ENCODE results near the gene FHL1. TPM values are rescaled to one million over a fixed set of nuclear protein-coding genes. Genes with fewer than 3 reads are reported as not detected.

Gene FHL1
- total RNA-seq, 2 donors from 2014 or later: 1,036 to 1,050 TPM

GRCh38 chrX:136171420-136171819, 24.1 kb downstream of the FHL1 start:
- DNase-seq (ENCODE audit: low spot score): no peak
- intact Hi-C loops (cut with DNase I): loop anchor here in 1 of 2 donors (5.0 kb wide), 1 partner anchor 36 kb away; no protein-coding TSS in a partner anchor

- DNase-seq (ENCODE audit: low spot score): no peak
- intact Hi-C loops (cut with DNase I): loop anchor here in 1 of 2 donors (5.0 kb wide), 1 partner anchor 481 kb away; no protein-coding TSS in a partner anchor
Measured at GRCh38 chrX:136176399-136176825, 29.1 kb downstream of the FHL1 start.

GRCh38 chrX:136179133-136179532, 31.8 kb downstream of the FHL1 start:
- intact Hi-C loops (cut with DNase I): loop anchor here in 1 of 2 donors (1.0 to 5.0 kb wide), 2 partner anchors 12 to 478 kb away; no protein-coding TSS in a partner anchor
- no peak for DNase-seq (ENCODE audit: low spot score)

- intact Hi-C loops (cut with DNase I): no loop called here
- no peak for DNase-seq (ENCODE audit: low spot score)
Measured at GRCh38 chrX:136182414-136182813, 35.1 kb downstream of the FHL1 start.

- DNase-seq (ENCODE audit: low spot score): no peak
- intact Hi-C loops (cut with DNase I): no loop called here
Measured at GRCh38 chrX:136183172-136183571, 35.8 kb downstream of the FHL1 start.

GRCh38 chrX:136183917-136184316, 36.6 kb downstream of the FHL1 start:
- intact Hi-C loops (cut with DNase I): no loop called here
- no peak for DNase-seq (ENCODE audit: low spot score)

- intact Hi-C loops (cut with DNase I): no loop called here
- DNase-seq (ENCODE audit: low spot score): no peak
Measured at GRCh38 chrX:136185401-136186022, 38.2 kb downstream of the FHL1 start.

- intact Hi-C loops (cut with DNase I): no loop called here
- DNase-seq (ENCODE audit: low spot score): no peak
Measured at GRCh38 chrX:136186023-136186413, 38.7 kb downstream of the FHL1 start.

- intact Hi-C loops (cut with DNase I): no loop called here
Measured at GRCh38 chrX:136189222-136189621, 41.9 kb downstream of the FHL1 start.

GRCh38 chrX:136190038-136190713, 42.8 kb downstream of the FHL1 start:
- DNase-seq (ENCODE audit: low spot score): no peak
- intact Hi-C loops (cut with DNase I): no loop called here

More at GRCh38 chrX:136189222-136189621, 41.9 kb downstream of the FHL1 start:
- no peak for DNase-seq (ENCODE audit: low spot score)

- DNase-seq (ENCODE audit: low spot score): no peak
- intact Hi-C loops (cut with DNase I): loop anchor here in 1 of 2 donors (1.0 kb wide), 1 partner anchor 12 kb away; no protein-coding TSS in a partner anchor
Measured at GRCh38 chrX:136191171-136191570, 43.8 kb downstream of the FHL1 start.

GRCh38 chrX:136192135-136192534, 44.8 kb downstream of the FHL1 start:
- DNase-seq (ENCODE audit: low spot score): no peak
- intact Hi-C loops (cut with DNase I): no loop called here

- intact Hi-C loops (cut with DNase I): no loop called here
- DNase-seq (ENCODE audit: low spot score): no peak
Measured at GRCh38 chrX:136192839-136193414, 45.6 kb downstream of the FHL1 start.

GRCh38 chrX:136193771-136194170, 46.4 kb downstream of the FHL1 start:
- no peak for DNase-seq (ENCODE audit: low spot score)
- intact Hi-C loops (cut with DNase I): no loop called here

- intact Hi-C loops (cut with DNase I): no loop called here
- DNase-seq (ENCODE audit: low spot score): no peak
Measured at GRCh38 chrX:136194536-136194935, 47.2 kb downstream of the FHL1 start.

- DNase-seq (ENCODE audit: low spot score): no peak
- intact Hi-C loops (cut with DNase I): no loop called here
Measured at GRCh38 chrX:136195247-136195646, 47.9 kb downstream of the FHL1 start.

- DNase-seq (ENCODE audit: low spot score): no peak
- intact Hi-C loops (cut with DNase I): no loop called here
Measured at GRCh38 chrX:136196691-136197155, 49.4 kb downstream of the FHL1 start.

GRCh38 chrX:136198010-136198409, 50.7 kb downstream of the FHL1 start:
- DNase-seq (ENCODE audit: low spot score): no peak
- intact Hi-C loops (cut with DNase I): no loop called here

- no peak for DNase-seq (ENCODE audit: low spot score)
- intact Hi-C loops (cut with DNase I): no loop called here
Measured at GRCh38 chrX:136198678-136199243, 51.4 kb downstream of the FHL1 start.

- DNase-seq (ENCODE audit: low spot score): no peak
Measured at GRCh38 chrX:136199365-136199764, 52.0 kb downstream of the FHL1 start.

More at GRCh38 chrX:136199365-136199764, 52.0 kb downstream of the FHL1 start:
- intact Hi-C loops (cut with DNase I): no loop called here
